Neural progenitor cell (in vitro differentiated cells): ENCODE measurements around the gene SAG. TPM values are rescaled to one million over a fixed set of nuclear protein-coding genes. Genes with fewer than 3 reads are reported as not detected.

Experiments
- DNase-seq: peaks from one replicate; pipeline ENCODE4 v3.0.0-alpha.2; 2016; ENCODE audit warnings: low spot score
- H2AFZ ChIP-seq: fragments of 200-600 bp; sonication (generic); replicated peaks from 2 replicates; pipeline ENCODE4 v1.6.1; 2016; ENCODE audit warnings: antibody characterized with exemption
- H3F3A ChIP-seq: fragments of 200-600 bp; sonication (generic); 2 replicates; pipeline ENCODE4 v1.6.1; 2016; ENCODE audit warnings: antibody characterized with exemption, low read depth
- H3K27ac ChIP-seq: fragments of 200-600 bp; sonication (generic); 2 replicates; pipeline ENCODE4 v1.5.1; 2016; ENCODE audit warnings: mild to moderate bottlenecking
- H3K27me3 ChIP-seq: fragments of 200-600 bp; sonication (generic); 2 replicates; pipeline ENCODE4 v1.6.1; 2016; ENCODE audit warnings: mild to moderate bottlenecking, moderate library complexity
- H3K36me3 ChIP-seq: fragments of 200-600 bp; sonication (generic); 2 replicates; pipeline ENCODE4 v1.5.1; 2016
- H3K4me1 ChIP-seq: fragments of 200-600 bp; sonication (generic); 2 replicates; pipeline ENCODE4 v1.6.1; 2016; ENCODE audit warnings: mixed run types
- H3K4me2 ChIP-seq: fragments of 200-600 bp; sonication (generic); 2 replicates; pipeline ENCODE4 v1.6.1; 2016
- H3K4me3 ChIP-seq: fragments of 200-600 bp; sonication (generic); 2 replicates; pipeline ENCODE4 v1.5.1; 2016
- H3K79me2 ChIP-seq: fragments of 200-600 bp; sonication (generic); 2 replicates; pipeline ENCODE4 v1.6.1; 2016; ENCODE audit warnings: low read depth
- H3K9ac ChIP-seq: fragments of 200-600 bp; sonication (generic); 2 replicates; pipeline ENCODE4 v1.6.1; 2016
- H3K9me3 ChIP-seq: fragments of 200-600 bp; sonication (generic); 2 replicates; pipeline ENCODE4 v1.5.1; 2016; ENCODE audit warnings: low read depth
- H4K20me1 ChIP-seq: fragments of 200-600 bp; sonication (generic); 2 replicates; pipeline ENCODE4 v1.6.1; 2016; ENCODE audit warnings: low read depth
- H3K27ac Mint-ChIP-seq: 3 replicates; pipeline ENCODE4 v1.8.0; 2021; ENCODE audit warnings: mixed read lengths
- H3K27me3 Mint-ChIP-seq: 2 replicates; pipeline ENCODE4 v1.8.0; 2022; ENCODE audit warnings: low read depth, mild to moderate bottlenecking, inconsistent platforms, moderate library complexity, mixed read lengths; ENCODE audit not compliant: insufficient read depth
- H3K36me3 Mint-ChIP-seq: 3 replicates; pipeline ENCODE4 v1.8.0; 2021; ENCODE audit warnings: mixed read lengths
- H3K4me1 Mint-ChIP-seq: 3 replicates; pipeline ENCODE4 v1.8.0; 2021; ENCODE audit warnings: mixed read lengths
- H3K4me3 Mint-ChIP-seq: 3 replicates; pipeline ENCODE4 v1.8.0; 2021; ENCODE audit warnings: mild to moderate bottlenecking, moderate library complexity, mixed read lengths
- H3K9me3 Mint-ChIP-seq: 3 replicates; pipeline ENCODE4 v1.8.0; 2020; ENCODE audit warnings: mixed read lengths
- CTCF ChIP-seq: fragments of 200-600 bp; sonication (generic); IDR thresholded peaks from 2 replicates; pipeline ENCODE4 v1.5.1; 2017; ENCODE audit warnings: antibody characterized with exemption, mild to moderate bottlenecking
- EZH2 ChIP-seq: fragments of 200-600 bp; sonication (generic); IDR thresholded peaks from 2 replicates; pipeline ENCODE4 v1.6.1; 2017; ENCODE audit warnings: antibody characterized with exemption, mild to moderate bottlenecking, moderate library complexity
- EZH2phosphoT487 ChIP-seq: fragments of 200-600 bp; sonication (generic); IDR thresholded peaks from 2 replicates; pipeline ENCODE4 v1.6.1; 2017; ENCODE audit warnings: antibody characterized with exemption
- total RNA-seq: library from RNA; depleted of rRNA; stranded (reverse); fragments of >200 nt; gene quantifications from 2 replicates; pipeline ENCODE4 v1.2.3, GENCODE V29; 2015; ENCODE audit warnings: low replicate concordance

The SAG gene
- total RNA-seq, 1 donor from 2014 or later, result not detected

DNA sequence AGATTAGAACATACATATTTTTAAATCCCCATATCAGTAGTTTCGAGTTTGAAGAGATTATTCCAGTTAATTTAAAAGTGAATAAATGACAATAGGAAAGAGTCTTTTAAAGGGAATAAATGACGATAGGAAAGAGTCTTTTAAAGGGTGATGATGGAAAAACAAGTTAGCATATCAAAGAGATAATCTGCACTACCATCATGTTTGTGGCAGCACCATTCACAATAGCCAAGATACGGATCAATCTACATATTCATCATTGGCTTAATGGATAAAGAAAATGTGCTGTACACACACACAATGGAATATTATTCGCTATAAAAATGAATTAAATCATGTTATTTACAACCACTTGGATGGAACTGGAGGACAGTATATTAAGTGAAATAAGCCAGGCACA, 41.1 kb upstream of the SAG start:
- Histone ChIP-seq H4K20me1 (no peaks in the 10 kb centered on the region), H3K79me2 (no peaks in the 10 kb centered on the region), H3K9me3 (no peaks in the 10 kb centered on the region), H3K27ac (no peak overlapping the region), H3K4me2 (no peak overlapping the region), H3K4me1 (no peaks in the 10 kb centered on the region), H3K9ac (no peak overlapping the region), H3F3A (no peaks in the 10 kb centered on the region), H2AFZ (no peak overlapping the region), H3K27me3 (no peaks in the 10 kb centered on the region), H3K4me3 (no peak overlapping the region), H3K36me3 (peaks cover 8% of the 10 kb centered on the region)
- Mint-ChIP-seq H3K4me1 (no peaks in the 10 kb centered on the region), H3K27ac (no peak overlapping the region), H3K27me3 (no peaks in the 10 kb centered on the region), H3K9me3 (no peaks in the 10 kb centered on the region), H3K4me3 (no peak overlapping the region), H3K36me3 (peaks cover 25% of the 10 kb centered on the region)
- TF ChIP-seq EZH2, result no peak
- TF ChIP-seq EZH2phosphoT487, result no peak
- no peak for TF ChIP-seq CTCF
- no peak for DNase-seq

DNA sequence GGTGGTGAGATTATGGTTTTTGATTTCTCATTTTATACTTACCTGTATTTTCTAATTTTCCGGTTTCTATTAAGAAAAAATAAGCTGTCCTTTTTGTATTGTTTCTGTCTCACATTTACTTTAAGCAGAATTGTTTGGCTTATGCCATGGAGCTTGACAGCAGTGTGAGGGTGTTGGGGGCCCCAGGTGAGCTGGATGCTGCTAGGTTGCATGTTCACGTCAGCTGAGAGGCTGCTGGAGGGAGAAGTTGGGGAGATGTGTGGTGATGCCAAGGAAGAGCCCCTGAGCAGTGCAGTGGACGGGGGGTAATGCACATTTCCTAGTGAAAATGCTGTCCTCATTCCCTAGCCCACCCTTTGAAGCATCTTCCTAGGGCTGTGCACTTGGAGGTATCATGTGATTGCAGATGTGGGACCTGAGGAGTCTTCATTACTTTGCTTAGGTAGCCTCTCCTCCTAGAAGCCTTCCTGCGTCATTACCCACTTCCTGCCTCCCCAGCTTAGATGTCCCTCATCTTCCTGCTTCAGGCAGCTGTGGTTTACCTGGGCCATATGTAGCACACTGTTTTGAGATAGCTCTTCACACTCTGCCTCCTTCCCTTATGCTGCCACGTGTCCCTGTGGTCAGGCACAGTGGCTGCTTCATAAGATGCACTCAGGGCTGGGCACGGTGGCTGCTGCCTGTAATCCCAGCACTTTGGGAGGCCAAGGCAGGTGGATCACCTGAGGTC, 39.9 kb upstream of the SAG start:
- no peak overlapping the region for H3K4me2 ChIP-seq
- H3K27me3 Mint-ChIP-seq, result no peaks in the 10 kb centered on the region
- peaks cover 15% of the 10 kb centered on the region for H3K36me3 Mint-ChIP-seq

GRCh38 chr2:233270366-233270765, 37.2 kb upstream of the SAG start:
- H3K36me3 Mint-ChIP-seq, result peaks cover 24% of the 10 kb centered on the region
- peaks cover 8% of the 10 kb centered on the region for H3K36me3 ChIP-seq

More for the DNA sequence above, 39.9 kb upstream of the SAG start:
- Histone ChIP-seq H3K27ac (no peak overlapping the region), H3K9ac (no peak overlapping the region), H3K4me1 (no peaks in the 10 kb centered on the region), H3K27me3 (no peaks in the 10 kb centered on the region), H3K9me3 (no peaks in the 10 kb centered on the region), H2AFZ (no peak overlapping the region), H3F3A (no peaks in the 10 kb centered on the region), H3K4me3 (no peak overlapping the region), H3K79me2 (no peaks in the 10 kb centered on the region), H4K20me1 (no peaks in the 10 kb centered on the region), H3K36me3 (peaks cover 8% of the 10 kb centered on the region)
- no peaks in the 10 kb centered on the region for H3K4me1 Mint-ChIP-seq
- no peak for DNase-seq
- TF ChIP-seq EZH2, result no peak
- TF ChIP-seq CTCF, result no peak
- H3K27ac Mint-ChIP-seq, result no peak overlapping the region
- no peaks in the 10 kb centered on the region for H3K9me3 Mint-ChIP-seq
- no peak overlapping the region for H3K4me3 Mint-ChIP-seq

DNA sequence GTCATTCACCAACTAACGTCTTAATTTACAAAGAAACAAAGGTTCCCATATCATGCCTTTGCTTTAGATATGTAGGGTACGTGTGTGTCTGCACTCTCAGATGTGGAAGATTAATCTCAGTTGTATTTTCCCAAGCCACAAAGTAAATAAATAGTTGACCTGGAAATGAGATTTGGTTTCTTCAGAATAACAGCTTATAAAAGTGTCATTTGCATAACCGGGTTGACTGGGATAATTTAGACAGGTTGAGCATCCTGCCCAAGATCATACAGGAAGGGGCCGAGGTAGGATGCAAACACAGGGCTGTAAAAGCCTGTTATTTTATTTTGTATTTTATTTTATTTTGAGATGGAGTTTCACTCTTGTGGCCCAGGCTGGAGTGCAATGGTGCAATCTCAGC, 36.7 kb upstream of the SAG start:
- H3K36me3 ChIP-seq, result peaks cover 4% of the 10 kb centered on the region
- no peak overlapping the region for H3K4me3 Mint-ChIP-seq
- peaks cover 2% of the 10 kb centered on the region for H3K27me3 Mint-ChIP-seq
- H3K36me3 Mint-ChIP-seq, result peaks cover 22% of the 10 kb centered on the region
- H3K4me2 ChIP-seq, result no peak overlapping the region
- DNase-seq, result no peak
- H4K20me1 ChIP-seq, result no peaks in the 10 kb centered on the region
- H3K27ac ChIP-seq, result no peak overlapping the region
- H3K9me3 Mint-ChIP-seq, result no peaks in the 10 kb centered on the region
- H3K9me3 ChIP-seq, result no peaks in the 10 kb centered on the region
- H3K4me1 Mint-ChIP-seq, result no peaks in the 10 kb centered on the region
- no peak overlapping the region for H3K27ac Mint-ChIP-seq
- no peak overlapping the region for H3K9ac ChIP-seq
- H3F3A ChIP-seq, result no peaks in the 10 kb centered on the region
- TF ChIP-seq CTCF (no peak), EZH2 (no peak), EZH2phosphoT487 (no peak)
- H3K79me2 ChIP-seq, result no peaks in the 10 kb centered on the region
- H3K4me3 ChIP-seq, result no peak overlapping the region
- no peak overlapping the region for H2AFZ ChIP-seq
- no peaks in the 10 kb centered on the region for H3K27me3 ChIP-seq
- no peaks in the 10 kb centered on the region for H3K4me1 ChIP-seq

More at GRCh38 chr2:233270366-233270765, 37.2 kb upstream of the SAG start:
- Histone ChIP-seq H3K4me2 (no peak overlapping the region), H3K9ac (no peak overlapping the region), H4K20me1 (no peaks in the 10 kb centered on the region), H2AFZ (no peak overlapping the region), H3K4me1 (no peaks in the 10 kb centered on the region), H3F3A (no peaks in the 10 kb centered on the region), H3K27me3 (no peaks in the 10 kb centered on the region), H3K9me3 (no peaks in the 10 kb centered on the region), H3K4me3 (no peak overlapping the region), H3K27ac (no peak overlapping the region), H3K79me2 (no peaks in the 10 kb centered on the region)
- no peak for TF ChIP-seq EZH2phosphoT487
- H3K9me3 Mint-ChIP-seq, result no peaks in the 10 kb centered on the region
- no peak for DNase-seq
- no peak overlapping the region for H3K27ac Mint-ChIP-seq
- no peaks in the 10 kb centered on the region for H3K27me3 Mint-ChIP-seq
- H3K4me3 Mint-ChIP-seq, result no peak overlapping the region
- H3K4me1 Mint-ChIP-seq, result no peaks in the 10 kb centered on the region
